H9 (cell line): ENCODE data around the gene RTL3. TPM values are rescaled to one million over a fixed set of nuclear protein-coding genes. Genes with fewer than 3 reads are reported as not detected.

Experiments used
- DNase-seq: peaks from one replicate; pipeline ENCODE4 v3.0.0-alpha.2; 2017
- H2AFZ ChIP-seq: one replicate; pipeline ENCODE4 v1.6.1; 2013; ENCODE audit warnings: mild to moderate bottlenecking, low read length, control low read depth, moderate library complexity
- H2AK5ac ChIP-seq: 2 replicates; pipeline ENCODE4 v1.6.1; 2013; ENCODE audit warnings: low read length, control low read depth, mixed read lengths; ENCODE audit not compliant: insufficient read length
- H2BK120ac ChIP-seq: one replicate; pipeline ENCODE4 v1.6.1; 2013; ENCODE audit warnings: low read depth, mild to moderate bottlenecking, low read length, control low read depth, inconsistent platforms; ENCODE audit not compliant: poor library complexity, severe bottlenecking
- H2BK12ac ChIP-seq: 2 replicates; pipeline ENCODE4 v1.6.1; 2013; ENCODE audit warnings: low read length, control low read depth, mixed read lengths, low read depth; ENCODE audit not compliant: insufficient read length
- H2BK15ac ChIP-seq: 2 replicates; pipeline ENCODE4 v1.6.1; 2013; ENCODE audit warnings: low read depth, low read length, control low read depth
- H2BK20ac ChIP-seq: one replicate; pipeline ENCODE4 v1.6.1; 2013; ENCODE audit warnings: low read depth, mild to moderate bottlenecking, low read length, control low read depth, inconsistent platforms; ENCODE audit not compliant: poor library complexity, severe bottlenecking
- H2BK5ac ChIP-seq: 2 replicates; pipeline ENCODE4 v1.6.1; 2013; ENCODE audit warnings: low read length, control low read depth, mixed read lengths; ENCODE audit not compliant: insufficient read length
- H3K14ac ChIP-seq: 2 replicates; pipeline ENCODE4 v1.6.1; 2013; ENCODE audit warnings: low read length, control low read depth; ENCODE audit not compliant: insufficient read depth
- H3K18ac ChIP-seq: 2 replicates; pipeline ENCODE4 v1.6.1; 2013; ENCODE audit warnings: low read depth, mild to moderate bottlenecking, mixed read lengths, low read length, control low read depth; ENCODE audit not compliant: insufficient read length
- H3K23ac ChIP-seq: 2 replicates; pipeline ENCODE4 v1.6.1; 2013; ENCODE audit warnings: low read length, control low read depth, mixed read lengths, low read depth; ENCODE audit not compliant: insufficient read length
- H3K23me2 ChIP-seq: 2 replicates; pipeline ENCODE4 v1.6.1; 2013; ENCODE audit warnings: low read depth, mild to moderate bottlenecking, mixed read lengths, low read length, control low read depth; ENCODE audit not compliant: insufficient read length, poor library complexity, severe bottlenecking
- H3K27ac ChIP-seq: 2 replicates; pipeline ENCODE4 v1.5.1; 2013; ENCODE audit warnings: low read length, control low read depth, mixed read lengths, low read depth; ENCODE audit not compliant: insufficient read length
- H3K27me3 ChIP-seq: 2 replicates; pipeline ENCODE4 v1.6.1; 2013; ENCODE audit warnings: low read length, control low read depth, inconsistent platforms; ENCODE audit not compliant: insufficient read depth
- H3K4ac ChIP-seq: 2 replicates; pipeline ENCODE4 v1.6.1; 2013; ENCODE audit warnings: low read depth, mild to moderate bottlenecking, control low read depth, inconsistent platforms, low read length, moderate library complexity
- H3K4me1 ChIP-seq: 2 replicates; pipeline ENCODE4 v1.6.1; 2013; ENCODE audit warnings: low read length, control low read depth, inconsistent platforms; ENCODE audit not compliant: insufficient read depth
- H3K4me2 ChIP-seq: 2 replicates; pipeline ENCODE4 v1.6.1; 2013; ENCODE audit warnings: low read length, control low read depth, mixed read lengths; ENCODE audit not compliant: insufficient read length, insufficient read depth
- H3K56ac ChIP-seq: 2 replicates; pipeline ENCODE4 v1.6.1; 2013; ENCODE audit warnings: low read depth, mild to moderate bottlenecking, mixed read lengths, low read length, control low read depth; ENCODE audit not compliant: insufficient read length
- H3K79me1 ChIP-seq: 2 replicates; pipeline ENCODE4 v1.6.1; 2013; ENCODE audit warnings: low read depth, mild to moderate bottlenecking, moderate library complexity, low read length, control low read depth, inconsistent platforms; ENCODE audit not compliant: insufficient read depth, poor library complexity, severe bottlenecking
- H3K79me2 ChIP-seq: 2 replicates; pipeline ENCODE4 v1.6.1; 2013; ENCODE audit warnings: low read length, control low read depth, inconsistent platforms; ENCODE audit not compliant: insufficient read depth
- H3K9ac ChIP-seq: 2 replicates; pipeline ENCODE4 v1.6.1; 2013; ENCODE audit warnings: low read length, control low read depth, mixed read lengths; ENCODE audit not compliant: insufficient read length; ENCODE audit errors: extremely low read depth
- H3K9me3 ChIP-seq: one replicate; pipeline ENCODE4 v1.6.1; 2013; ENCODE audit warnings: low read depth, low read length, inconsistent platforms; ENCODE audit not compliant: control insufficient read depth
- H3T11ph ChIP-seq: one replicate; pipeline ENCODE4 v1.6.1; 2013; ENCODE audit warnings: mild to moderate bottlenecking, low read length, control low read depth, inconsistent platforms
- H4K20me1 ChIP-seq: one replicate; pipeline ENCODE4 v1.6.1; 2013; ENCODE audit not compliant: control insufficient read depth, insufficient read length, insufficient read depth
- H4K5ac ChIP-seq: 2 replicates; pipeline ENCODE4 v1.6.1; 2013; ENCODE audit warnings: low read depth, mild to moderate bottlenecking, mixed read lengths, low read length, control low read depth; ENCODE audit not compliant: insufficient read length
- H4K8ac ChIP-seq: replicated peaks from 2 replicates; pipeline ENCODE4 v1.6.1; 2013; ENCODE audit warnings: low read length, control low read depth, mixed read lengths, low read depth; ENCODE audit not compliant: insufficient read length
- H4K91ac ChIP-seq: 2 replicates; pipeline ENCODE4 v1.6.1; 2013; ENCODE audit warnings: low read depth, mild to moderate bottlenecking, moderate library complexity, mixed read lengths, low read length, control low read depth; ENCODE audit not compliant: insufficient read length
- H3K27ac Mint-ChIP-seq, 3 experiments: 2 replicates in 2 of 3; 3 replicates in 1 of 3; pipeline ENCODE4 v1.8.0; 2020 to 2021; ENCODE audit warnings: mixed read lengths in 3 of 3, mild to moderate bottlenecking in 1 of 3, moderate library complexity in 1 of 3
- H3K27me3 Mint-ChIP-seq: 2 replicates; pipeline ENCODE4 v1.8.0; 2021; ENCODE audit warnings: low read depth, mild to moderate bottlenecking, moderate library complexity, mixed read lengths
- H3K36me3 Mint-ChIP-seq, 3 experiments: 2 replicates in 2 of 3; 3 replicates in 1 of 3; pipeline ENCODE4 v1.8.0; 2020 to 2021; ENCODE audit warnings: low read depth in 3 of 3, mixed read lengths in 3 of 3; ENCODE audit not compliant: insufficient read depth in 1 of 3
- H3K4me1 Mint-ChIP-seq, 2 experiments: 2 replicates each; pipeline ENCODE4 v1.8.0; 2020; ENCODE audit warnings: mixed read lengths in 2 of 2
- H3K4me3 Mint-ChIP-seq, 2 experiments: 2 replicates in 1 of 2; 3 replicates in 1 of 2; pipeline ENCODE4 v1.8.0; 2020 to 2021; ENCODE audit warnings: mild to moderate bottlenecking in 2 of 2, mixed read lengths in 2 of 2, moderate library complexity in 1 of 2
- H3K9me3 Mint-ChIP-seq, 2 experiments: 2 replicates in 1 of 2; 3 replicates in 1 of 2; pipeline ENCODE4 v1.8.0; 2020; ENCODE audit warnings: mild to moderate bottlenecking in 2 of 2, mixed read lengths in 2 of 2, moderate library complexity in 1 of 2
- WGBS: extraction: QIAGEN DNeasy Blood & Tissue Kit; methylation state at CpG from one replicate; pipeline ENCODE4 v1.1.7; 2013; ENCODE audit warnings: missing lambda C conversion rate, low lambda C conversion rate, mixed read lengths; ENCODE audit not compliant: insufficient read length; ENCODE audit errors: extremely low coverage; 5-methylcytosine and 5-hydroxymethylcytosine counted together
- total RNA-seq: library from RNA; stranded (reverse); gene quantifications from 2 replicates; pipeline ENCODE4 v1.2.1, GENCODE V29; 2021
- TF ChIP-seq, protein P1 (sequence below): fragments of 200-600 bp; sonication (generic); conservative IDR thresholded peaks from 3 replicates; pipeline ENCODE4 v1.8.0; 2021; ENCODE audit warnings: antibody characterized with exemption, mild to moderate bottlenecking

The RTL3 gene
- total RNA-seq, 1 experiment from 2014 or later: not detected

GRCh38 chrX:78687586-78687985, 28.5 kb upstream of the RTL3 start:
- no peak overlapping the region for H3K23ac ChIP-seq
- no peak overlapping the region for H3K56ac ChIP-seq
- Mint-ChIP-seq H3K9me3 (peaks cover 65 to 71% of the 10 kb centered on the region in 2 experiments), H3K36me3 (peaks cover 0 to 3% (median 0%) of the 10 kb centered on the region in 3 experiments; a peak in 3 of 7 replicates), H3K4me3 (no peak overlapping the region), H3K27ac (no peak overlapping the region), H3K27me3 (no peaks in the 10 kb centered on the region), H3K4me1 (no peaks in the 10 kb centered on the region)
- H3K27ac ChIP-seq: no peak overlapping the region
- H4K91ac ChIP-seq: no peak overlapping the region
- no peaks in the 10 kb centered on the region for H3K4me1 ChIP-seq
- H3K27me3 ChIP-seq: no peaks in the 10 kb centered on the region
- no peak overlapping the region for H3K18ac ChIP-seq
- peaks cover 12% of the 10 kb centered on the region for H3K9me3 ChIP-seq
- no peak overlapping the region for H4K8ac ChIP-seq
- H3K79me1 ChIP-seq: no peaks in the 10 kb centered on the region
- H2BK15ac ChIP-seq: no peak overlapping the region
- no peak overlapping the region for H2BK120ac ChIP-seq
- H3K23me2 ChIP-seq: no peaks in the 10 kb centered on the region
- H2BK20ac ChIP-seq: no peak overlapping the region
- H2AK5ac ChIP-seq: no peak overlapping the region
- no peak overlapping the region for H3K14ac ChIP-seq
- H3K9ac ChIP-seq: no peak overlapping the region
- no peak overlapping the region for H2BK12ac ChIP-seq
- no peak for DNase-seq
- no peaks in the 10 kb centered on the region for H4K20me1 ChIP-seq
- H2AFZ ChIP-seq: no peak overlapping the region
- WGBS: no CpG with 5 or more reads among the region's 2 CpGs
- H3K4ac ChIP-seq: no peak overlapping the region
- H4K5ac ChIP-seq: no peak overlapping the region
- H2BK5ac ChIP-seq: no peak overlapping the region
- TF ChIP-seq, protein P1, sequence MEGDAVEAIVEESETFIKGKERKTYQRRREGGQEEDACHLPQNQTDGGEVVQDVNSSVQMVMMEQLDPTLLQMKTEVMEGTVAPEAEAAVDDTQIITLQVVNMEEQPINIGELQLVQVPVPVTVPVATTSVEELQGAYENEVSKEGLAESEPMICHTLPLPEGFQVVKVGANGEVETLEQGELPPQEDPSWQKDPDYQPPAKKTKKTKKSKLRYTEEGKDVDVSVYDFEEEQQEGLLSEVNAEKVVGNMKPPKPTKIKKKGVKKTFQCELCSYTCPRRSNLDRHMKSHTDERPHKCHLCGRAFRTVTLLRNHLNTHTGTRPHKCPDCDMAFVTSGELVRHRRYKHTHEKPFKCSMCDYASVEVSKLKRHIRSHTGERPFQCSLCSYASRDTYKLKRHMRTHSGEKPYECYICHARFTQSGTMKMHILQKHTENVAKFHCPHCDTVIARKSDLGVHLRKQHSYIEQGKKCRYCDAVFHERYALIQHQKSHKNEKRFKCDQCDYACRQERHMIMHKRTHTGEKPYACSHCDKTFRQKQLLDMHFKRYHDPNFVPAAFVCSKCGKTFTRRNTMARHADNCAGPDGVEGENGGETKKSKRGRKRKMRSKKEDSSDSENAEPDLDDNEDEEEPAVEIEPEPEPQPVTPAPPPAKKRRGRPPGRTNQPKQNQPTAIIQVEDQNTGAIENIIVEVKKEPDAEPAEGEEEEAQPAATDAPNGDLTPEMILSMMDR: no peak
- no peak overlapping the region for H3K4me2 ChIP-seq
- no peak overlapping the region for H3T11ph ChIP-seq
- no peaks in the 10 kb centered on the region for H3K79me2 ChIP-seq
